Measurements from ENCODE around the gene GOSR2.

DNA sequence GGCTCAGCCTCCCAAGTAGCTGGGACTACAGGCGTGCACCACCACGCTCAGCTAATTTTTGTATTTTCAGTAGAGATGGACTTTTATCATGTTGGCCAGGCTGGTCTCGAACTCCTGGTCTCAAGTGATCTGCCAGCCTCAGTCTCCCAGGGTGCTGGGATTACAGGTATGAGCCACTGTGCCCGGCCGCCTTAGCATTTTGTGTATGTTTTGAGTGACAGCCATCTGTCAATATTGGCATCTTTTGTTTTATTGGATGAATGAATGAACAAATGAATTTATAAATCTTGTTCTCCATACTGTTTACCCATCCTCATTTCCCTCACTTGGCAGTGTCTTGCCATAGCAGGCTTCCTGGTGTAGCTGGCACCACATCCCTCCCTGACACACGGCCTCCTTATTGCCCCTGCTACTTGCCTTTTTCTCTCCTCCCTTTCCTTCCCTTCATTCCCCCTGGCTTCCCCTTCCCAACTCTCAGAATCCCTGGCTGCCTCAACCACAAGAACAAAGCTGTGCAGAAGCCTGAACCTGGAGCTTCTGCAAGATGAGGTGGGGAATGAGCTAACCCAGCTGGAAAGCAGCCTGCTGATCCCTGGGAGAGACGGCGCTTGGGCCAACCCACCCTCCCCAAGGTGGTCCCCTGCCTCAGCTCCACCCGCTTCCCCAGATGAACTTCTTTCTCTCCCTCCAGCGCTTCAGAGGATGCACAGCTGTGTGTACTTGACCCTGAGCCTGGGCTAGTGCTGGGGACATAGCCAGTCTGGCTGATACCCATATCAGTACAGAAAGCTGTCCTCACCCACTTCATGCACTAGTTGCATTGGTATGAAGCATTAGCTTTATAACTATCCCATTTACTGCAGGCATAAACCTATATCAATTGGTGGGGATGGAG, 37.3 kb upstream of the GOSR2 start:
- no peak for TF ChIP-seq POLR2A (IDR thresholded peaks at IDR 0.05)
- TF ChIP-seq, protein P1, sequence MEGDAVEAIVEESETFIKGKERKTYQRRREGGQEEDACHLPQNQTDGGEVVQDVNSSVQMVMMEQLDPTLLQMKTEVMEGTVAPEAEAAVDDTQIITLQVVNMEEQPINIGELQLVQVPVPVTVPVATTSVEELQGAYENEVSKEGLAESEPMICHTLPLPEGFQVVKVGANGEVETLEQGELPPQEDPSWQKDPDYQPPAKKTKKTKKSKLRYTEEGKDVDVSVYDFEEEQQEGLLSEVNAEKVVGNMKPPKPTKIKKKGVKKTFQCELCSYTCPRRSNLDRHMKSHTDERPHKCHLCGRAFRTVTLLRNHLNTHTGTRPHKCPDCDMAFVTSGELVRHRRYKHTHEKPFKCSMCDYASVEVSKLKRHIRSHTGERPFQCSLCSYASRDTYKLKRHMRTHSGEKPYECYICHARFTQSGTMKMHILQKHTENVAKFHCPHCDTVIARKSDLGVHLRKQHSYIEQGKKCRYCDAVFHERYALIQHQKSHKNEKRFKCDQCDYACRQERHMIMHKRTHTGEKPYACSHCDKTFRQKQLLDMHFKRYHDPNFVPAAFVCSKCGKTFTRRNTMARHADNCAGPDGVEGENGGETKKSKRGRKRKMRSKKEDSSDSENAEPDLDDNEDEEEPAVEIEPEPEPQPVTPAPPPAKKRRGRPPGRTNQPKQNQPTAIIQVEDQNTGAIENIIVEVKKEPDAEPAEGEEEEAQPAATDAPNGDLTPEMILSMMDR (IDR thresholded peaks at IDR 0.05) = no peak

Data from sigmoid colon (tissue), 3 donors.